Heart left ventricle (tissue), 16 donors: ENCODE data around the gene UNC5C. TPM values are rescaled to one million over a fixed set of nuclear protein-coding genes. Genes with fewer than 3 reads are reported as not detected.

Source experiments
- ATAC-seq, 4 donors: fragments of 200-7000 bp; cut with Tn5 transposase; one replicate each; pipeline ENCODE4 v1.9.1; 2020 to 2022; ENCODE audit warnings: moderate library complexity in 4 of 4, mild to moderate bottlenecking in 3 of 4, moderate number of reproducible peaks in 1 of 4
- DNase-seq, 5 donors: peaks; one replicate each; pipeline ENCODE4 v3.0.0-alpha.2; 2020
- H3K27ac ChIP-seq, 12 donors: fragments of 200-600 bp; sonication (generic) in 4 of 12; one replicate each; pipeline versions ENCODE4 v1.5.0 to v1.8.0; 2016 to 2022; ENCODE audit warnings: mild to moderate bottlenecking in 2 of 12
- H3K27me3 ChIP-seq, 9 donors: fragments of 200-600 bp; sonication (generic) in 2 of 9; one replicate each; pipeline versions ENCODE4 v1.5.1 to v1.8.0; 2016 to 2022; ENCODE audit warnings: mild to moderate bottlenecking in 3 of 9
- H3K36me3 ChIP-seq, 9 donors: fragments of 200-600 bp; sonication (generic) in 2 of 9; one replicate each; pipeline versions ENCODE4 v1.5.0 to v1.8.0; 2018 to 2022; ENCODE audit warnings: mild to moderate bottlenecking in 2 of 9
- H3K4me1 ChIP-seq, 12 donors: fragments of 200-600 bp; sonication (generic) in 4 of 12; one replicate each; pipeline versions ENCODE4 v1.5.0 to v1.8.0; 2016 to 2022; ENCODE audit warnings: mild to moderate bottlenecking in 3 of 12
- H3K4me3 ChIP-seq, 12 donors: fragments of 200-600 bp; sonication (generic) in 4 of 12; one replicate each; pipeline versions ENCODE4 v1.5.0 to v1.8.0; 2017 to 2022; ENCODE audit warnings: mild to moderate bottlenecking in 9 of 12, moderate library complexity in 4 of 12
- H3K9me3 ChIP-seq, 12 donors: fragments of 200-600 bp; sonication (generic) in 4 of 12; one replicate each; pipeline versions ENCODE4 v1.5.0 to v1.8.0; 2016 to 2022; ENCODE audit warnings: mild to moderate bottlenecking in 1 of 12
- POLR2A ChIP-seq, 2 donors: fragments of 450-650 bp; IDR thresholded peaks; one replicate each; pipeline ENCODE4 v1.6.1; 2017; ENCODE audit warnings: antibody characterized with exemption in 2 of 2, mild to moderate bottlenecking in 2 of 2, moderate library complexity in 2 of 2
- WGBS, 4 donors: extraction: QIAGEN DNeasy Blood & Tissue Kit in 2 of 4; methylation state at CpG; one replicate each; pipeline versions ENCODE4 v1.1.5 to v1.1.7; 2013 to 2018; 5-methylcytosine and 5-hydroxymethylcytosine counted together
- intact Hi-C, 10 donors: fragments of 100-400 bp; cut with DNase I; formaldehyde crosslinking; loops; one replicate each; pipeline versions ENCODE4 v1.11.1 to v1.14.2; 2022
- polyA plus RNA-seq, 2 donors: library from polyadenylated mRNA; stranded (reverse); fragments of 200-250 nt; gene quantifications; one replicate each; pipeline ENCODE4 v1.2.3, GENCODE V29; 2013
- total RNA-seq, 9 donors: library from RNA; depleted of rRNA in 2 of 9; stranded (reverse); fragments of >200 nt in 2 of 9; fragmentation: NEBNext Ultra II Directional in 3 of 9; extraction: Animal tissue kit (Norgen Biotek cat#: 25700) in 3 of 9; gene quantifications; one replicate each; pipeline versions ENCODE4 v1.1.0 to v1.2.4, GENCODE V29; 2016 to 2023
- TF ChIP-seq, protein P1 (sequence below), 12 donors: fragments of 200-600 bp; sonication (generic) in 4 of 12; IDR thresholded peaks; one replicate each; pipeline versions ENCODE4 v1.5.0 to v1.8.0; 2018 to 2022; ENCODE audit warnings: antibody characterized with exemption in 12 of 12, mild to moderate bottlenecking in 5 of 12
- donor health status: ischemic (EF 13 %, LVEDD 7.1; RV severe dilation, severe dysfunction).
- donor health status: healthy with polysubstance abuse.
- donor health status: DM: no; HTN: yes; CAD: no.
- donor health status: DM: no; HTN: no; CAD: no.
- donor health status: ischemic (EF 25% LVEDD 6.9; RV normal size, moderate dysfunction).
- donor health status: ischemic (EF 25% LVEDD 5.7; RV mildly dilated, moderate dysfunction).
- donor health status: healthy.
- donor health status: DM: yes; HTN: yes; CAD: no.
- donor health status: ischemic (EF 35%, LVEDD 5.7; RV mildly dilated, moderate dysfunction).
- donor health status: nonischemic (EF 11% LVEDD 7.7; RV severe dilation, severe dysfunction).
- donor health status: DM: yes; HTN: yes; CAD: no.
- donor health status: PGD.
- donor health status: ischemic (EF 29% LVEDD 5.4; RV normal size, mild dysfunction).
- donor health status: nonischemic (EF 23%, LVEDD 6.1; RV moderate dilation, normal function).

UNC5C gene
- total and polyA plus RNA-seq, 11 donors: 0.23 to 2.8 (median 1.7) TPM

DNA sequence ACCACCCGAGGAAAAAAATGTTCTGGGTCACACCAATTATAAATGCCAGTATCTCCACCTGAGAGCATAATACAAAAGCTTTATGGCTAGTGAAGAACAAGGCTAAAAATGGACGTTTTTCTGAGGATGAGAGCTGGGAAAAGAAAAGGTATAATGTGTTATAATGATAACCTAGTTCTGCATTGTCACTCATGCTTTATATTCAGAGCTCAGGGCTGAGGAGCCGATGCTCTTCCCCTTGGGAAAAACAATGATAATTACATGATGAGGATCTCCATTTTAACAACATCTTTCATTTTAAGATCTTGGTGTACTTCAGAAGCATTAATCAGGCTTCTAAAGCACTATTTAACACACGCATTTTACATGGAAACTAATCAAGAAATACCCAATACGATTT, 333.7 kb downstream of the UNC5C start:
- DNase-seq: no peak
- Histone ChIP-seq H3K27ac (no peak overlapping the region), H3K9me3 (no peaks in the 10 kb centered on the region), H3K4me1 (peaks cover 0 to 15% (median 0%) of the 10 kb centered on the region in 12 donors), H3K27me3 (no peaks in the 10 kb centered on the region), H3K36me3 (peaks cover 0 to 13% (median 0%) of the 10 kb centered on the region in 9 donors), H3K4me3 (no peak overlapping the region)
- intact Hi-C loops: no loop called here
- 76 to 80% (median 77%) methylated on average over 5 of the region's 5 CpGs for WGBS, 4 donors
- no peak for ATAC-seq
- no peak for TF ChIP-seq POLR2A (IDR thresholded peaks at IDR 0.05)
- TF ChIP-seq, protein P1, sequence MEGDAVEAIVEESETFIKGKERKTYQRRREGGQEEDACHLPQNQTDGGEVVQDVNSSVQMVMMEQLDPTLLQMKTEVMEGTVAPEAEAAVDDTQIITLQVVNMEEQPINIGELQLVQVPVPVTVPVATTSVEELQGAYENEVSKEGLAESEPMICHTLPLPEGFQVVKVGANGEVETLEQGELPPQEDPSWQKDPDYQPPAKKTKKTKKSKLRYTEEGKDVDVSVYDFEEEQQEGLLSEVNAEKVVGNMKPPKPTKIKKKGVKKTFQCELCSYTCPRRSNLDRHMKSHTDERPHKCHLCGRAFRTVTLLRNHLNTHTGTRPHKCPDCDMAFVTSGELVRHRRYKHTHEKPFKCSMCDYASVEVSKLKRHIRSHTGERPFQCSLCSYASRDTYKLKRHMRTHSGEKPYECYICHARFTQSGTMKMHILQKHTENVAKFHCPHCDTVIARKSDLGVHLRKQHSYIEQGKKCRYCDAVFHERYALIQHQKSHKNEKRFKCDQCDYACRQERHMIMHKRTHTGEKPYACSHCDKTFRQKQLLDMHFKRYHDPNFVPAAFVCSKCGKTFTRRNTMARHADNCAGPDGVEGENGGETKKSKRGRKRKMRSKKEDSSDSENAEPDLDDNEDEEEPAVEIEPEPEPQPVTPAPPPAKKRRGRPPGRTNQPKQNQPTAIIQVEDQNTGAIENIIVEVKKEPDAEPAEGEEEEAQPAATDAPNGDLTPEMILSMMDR (IDR thresholded peaks at IDR 0.05): no peak

DNA sequence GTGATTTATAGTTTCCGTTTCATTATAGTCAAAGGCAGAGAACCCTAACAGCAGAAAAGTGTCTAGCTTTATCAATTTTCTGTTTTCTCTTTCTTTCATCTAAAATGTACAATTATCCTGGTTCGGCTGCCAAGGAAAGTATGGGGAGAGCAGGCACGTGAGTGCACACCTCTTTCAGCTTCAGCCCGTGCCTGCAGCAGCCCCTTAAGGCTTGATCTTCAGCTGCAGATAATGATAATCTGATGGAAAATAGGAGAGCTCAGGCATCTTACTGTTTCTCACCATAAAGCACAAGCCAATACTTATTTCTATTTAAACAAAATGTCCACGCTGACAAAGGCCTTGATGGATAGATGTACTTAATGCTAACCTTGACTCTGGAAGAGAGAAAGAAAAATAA, 334.4 kb downstream of the UNC5C start:
- no peak for DNase-seq
- peaks cover 0 to 15% (median 0%) of the 10 kb centered on the region in 12 donors for H3K4me1 ChIP-seq
- TF ChIP-seq POLR2A (IDR thresholded peaks at IDR 0.05): no peak
- TF ChIP-seq, protein P1 (IDR thresholded peaks at IDR 0.05): no peak
- H3K36me3 ChIP-seq: peaks cover 0 to 13% (median 0%) of the 10 kb centered on the region in 9 donors
- intact Hi-C loops: no loop called here
- no peaks in the 10 kb centered on the region for H3K27me3 ChIP-seq
- H3K4me3 ChIP-seq: no peak overlapping the region
- H3K27ac ChIP-seq: no peak overlapping the region
- ATAC-seq: no peak
- no peaks in the 10 kb centered on the region for H3K9me3 ChIP-seq
- 86 to 92% (median 90%) methylated on average over 5 of the region's 5 CpGs for WGBS, 4 donors

DNA sequence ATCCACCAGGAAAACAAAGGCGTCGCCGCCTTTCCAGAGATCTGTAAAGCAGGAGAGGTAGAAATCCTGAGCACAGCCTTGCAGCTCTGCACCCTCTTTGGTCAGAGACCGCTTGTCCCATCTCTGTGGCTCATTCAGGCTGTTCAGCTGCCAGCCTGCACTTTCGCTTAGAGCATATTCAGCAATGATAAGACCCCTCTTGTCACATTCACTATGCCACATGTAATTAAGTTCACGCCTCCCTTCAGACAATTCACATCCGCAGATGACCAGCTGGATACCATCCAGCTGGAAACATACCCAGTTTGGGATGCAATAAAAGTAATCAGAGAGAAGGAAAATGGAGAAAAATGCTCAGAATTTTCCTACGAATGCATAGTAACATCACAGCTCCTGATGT, 335.4 kb downstream of the UNC5C start:
- WGBS, 4 donors: 47 to 56% (median 52%) methylated on average over 8 of the region's 8 CpGs
- TF ChIP-seq, protein P1 (IDR thresholded peaks at IDR 0.05): no peak
- TF ChIP-seq POLR2A (IDR thresholded peaks at IDR 0.05): no peak
- intact Hi-C loops: no loop called here

DNA sequence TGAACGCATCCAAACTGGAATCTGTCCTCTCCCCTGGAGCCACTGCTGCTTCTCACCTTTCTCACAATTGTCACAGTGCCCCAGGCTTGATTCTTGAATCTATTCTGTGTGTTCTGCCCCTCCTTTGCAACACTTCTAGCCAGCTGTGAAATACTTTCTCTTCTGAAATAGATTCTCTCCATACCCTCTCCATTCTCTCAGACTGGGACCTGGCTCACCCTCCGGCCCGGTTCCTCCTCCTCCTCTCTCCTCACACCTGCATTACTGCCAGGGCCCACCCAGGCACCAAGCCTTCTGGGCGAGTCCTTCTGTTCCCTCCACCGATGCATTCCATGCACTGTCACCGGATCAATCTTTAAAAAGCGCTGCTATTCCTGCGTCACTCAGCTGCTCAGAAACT, 336.1 kb downstream of the UNC5C start:
- Histone ChIP-seq H3K27me3 (no peaks in the 10 kb centered on the region), H3K9me3 (no peaks in the 10 kb centered on the region)
- no peak for DNase-seq

More for the DNA sequence above, 335.4 kb downstream of the UNC5C start:
- ATAC-seq: no peak
- Histone ChIP-seq H3K27ac (no peak overlapping the region), H3K27me3 (no peaks in the 10 kb centered on the region), H3K4me1 (peaks cover 0 to 15% (median 0%) of the 10 kb centered on the region in 12 donors), H3K9me3 (no peaks in the 10 kb centered on the region), H3K4me3 (no peak overlapping the region), H3K36me3 (peaks cover 0 to 10% (median 0%) of the 10 kb centered on the region in 9 donors)
- DNase-seq: no peak

More for the DNA sequence above, 336.1 kb downstream of the UNC5C start:
- Histone ChIP-seq H3K27ac (no peak overlapping the region), H3K4me1 (peaks cover 0 to 15% (median 0%) of the 10 kb centered on the region in 12 donors), H3K36me3 (peaks cover 0 to 10% (median 0%) of the 10 kb centered on the region in 9 donors), H3K4me3 (no peak overlapping the region)
- no peak for ATAC-seq
- TF ChIP-seq, protein P1 (IDR thresholded peaks at IDR 0.05): no peak
- no peak for TF ChIP-seq POLR2A (IDR thresholded peaks at IDR 0.05)
- 87 to 90% (median 88%) methylated on average over 8 of the region's 8 CpGs for WGBS, 4 donors
- intact Hi-C loops: no loop called here
